ENCODE results near the gene SLC12A8.

SLC12A8 gene

GRCh38 chr3:125137358-125138033, 75.1 kb downstream of the SLC12A8 start:
- 85% methylated on average over 14 to 16 of the region's 17 CpGs for WGBS, 2 experiments (ENCODE audit: insufficient coverage in 2 of 2)
- Histone ChIP-seq H3K9me3 (ENCODE audit: control insufficient read depth, low read length) (no peaks in the 10 kb centered on the region), H3K27ac (ENCODE audit: low read depth, low read length, severe bottlenecking) (peak overlapping the region; percentile 53), H3K36me3 (ENCODE audit: control insufficient read depth, insufficient read depth, low read length) (no peaks in the 10 kb centered on the region), H3K4me3 (ENCODE audit: extremely low read depth, insufficient read depth, low read length, poor library complexity, severe bottlenecking) (no peak overlapping the region), H3K4me1 (ENCODE audit: control insufficient read depth, insufficient read depth, low read length, poor library complexity, severe bottlenecking) (peaks cover 41% of the 10 kb centered on the region)

GRCh38 chr3:125136966-125137357, 75.6 kb downstream of the SLC12A8 start:
- H3K4me3 ChIP-seq (ENCODE audit: extremely low read depth, insufficient read depth, low read length, poor library complexity, severe bottlenecking) = no peak overlapping the region
- no peaks in the 10 kb centered on the region for H3K36me3 ChIP-seq (ENCODE audit: control insufficient read depth, insufficient read depth, low read length)
- H3K9me3 ChIP-seq (ENCODE audit: control insufficient read depth, low read length) = no peaks in the 10 kb centered on the region
- peaks cover 36% of the 10 kb centered on the region for H3K4me1 ChIP-seq (ENCODE audit: control insufficient read depth, insufficient read depth, low read length, poor library complexity, severe bottlenecking)
- H3K27ac ChIP-seq (ENCODE audit: low read depth, low read length, severe bottlenecking) = no peak overlapping the region
- 73 to 87% methylated on average over 3 to 5 of the region's 7 CpGs for WGBS, 2 experiments (ENCODE audit: insufficient coverage in 2 of 2)

- no peak overlapping the region for H3K4me3 ChIP-seq (ENCODE audit: extremely low read depth, insufficient read depth, low read length, poor library complexity, severe bottlenecking)
- H3K36me3 ChIP-seq (ENCODE audit: control insufficient read depth, insufficient read depth, low read length) = no peaks in the 10 kb centered on the region
- H3K9me3 ChIP-seq (ENCODE audit: control insufficient read depth, low read length) = no peaks in the 10 kb centered on the region
- peaks cover 35% of the 10 kb centered on the region for H3K4me1 ChIP-seq (ENCODE audit: control insufficient read depth, insufficient read depth, low read length, poor library complexity, severe bottlenecking)
- 85 to 94% methylated on average over 4 of the region's 4 CpGs for WGBS, 2 experiments (ENCODE audit: insufficient coverage in 2 of 2)
- no peak overlapping the region for H3K27ac ChIP-seq (ENCODE audit: low read depth, low read length, severe bottlenecking)
Observed at GRCh38 chr3:125136515-125136914, 76.0 kb downstream of the SLC12A8 start.

- no peak overlapping the region for H3K27ac ChIP-seq (ENCODE audit: low read depth, low read length, severe bottlenecking)
- H3K4me3 ChIP-seq (ENCODE audit: extremely low read depth, insufficient read depth, low read length, poor library complexity, severe bottlenecking) = no peak overlapping the region
- no peaks in the 10 kb centered on the region for H3K36me3 ChIP-seq (ENCODE audit: control insufficient read depth, insufficient read depth, low read length)
- no peaks in the 10 kb centered on the region for H3K9me3 ChIP-seq (ENCODE audit: control insufficient read depth, low read length)
- H3K4me1 ChIP-seq (ENCODE audit: control insufficient read depth, insufficient read depth, low read length, poor library complexity, severe bottlenecking) = peaks cover 33% of the 10 kb centered on the region
- 80 to 100% methylated on average over 2 to 4 of the region's 6 CpGs for WGBS, 2 experiments (ENCODE audit: insufficient coverage in 2 of 2)
Observed at GRCh38 chr3:125134952-125135351, 77.6 kb downstream of the SLC12A8 start.

GRCh38 chr3:125132815-125133214, 79.7 kb downstream of the SLC12A8 start:
- Histone ChIP-seq H3K36me3 (ENCODE audit: control insufficient read depth, insufficient read depth, low read length) (no peaks in the 10 kb centered on the region), H3K4me1 (ENCODE audit: control insufficient read depth, insufficient read depth, low read length, poor library complexity, severe bottlenecking) (peaks cover 43% of the 10 kb centered on the region), H3K4me3 (ENCODE audit: extremely low read depth, insufficient read depth, low read length, poor library complexity, severe bottlenecking) (no peak overlapping the region), H3K9me3 (ENCODE audit: control insufficient read depth, low read length) (no peaks in the 10 kb centered on the region), H3K27ac (ENCODE audit: low read depth, low read length, severe bottlenecking) (no peak overlapping the region)
- 94 to 100% methylated on average over 2 of the region's 2 CpGs for WGBS, 2 experiments (ENCODE audit: insufficient coverage in 2 of 2)

- peaks cover 41% of the 10 kb centered on the region for H3K4me1 ChIP-seq (ENCODE audit: control insufficient read depth, insufficient read depth, low read length, poor library complexity, severe bottlenecking)
- H3K36me3 ChIP-seq (ENCODE audit: control insufficient read depth, insufficient read depth, low read length) = no peaks in the 10 kb centered on the region
- H3K4me3 ChIP-seq (ENCODE audit: extremely low read depth, insufficient read depth, low read length, poor library complexity, severe bottlenecking) = no peak overlapping the region
- H3K9me3 ChIP-seq (ENCODE audit: control insufficient read depth, low read length) = no peaks in the 10 kb centered on the region
- H3K27ac ChIP-seq (ENCODE audit: low read depth, low read length, severe bottlenecking) = peak overlapping the region; percentile 98
- WGBS, 2 experiments (ENCODE audit: insufficient coverage in 2 of 2) = 49 to 62% methylated on average over 5 to 7 of the region's 10 CpGs
Observed at GRCh38 chr3:125129512-125129997, 83.0 kb downstream of the SLC12A8 start.

GRCh38 chr3:125128861-125129501, 83.6 kb downstream of the SLC12A8 start:
- WGBS, 2 experiments (ENCODE audit: insufficient coverage in 2 of 2) = 67 to 73% methylated on average over 3 of the region's 3 CpGs
- H3K27ac ChIP-seq (ENCODE audit: low read depth, low read length, severe bottlenecking) = peak overlapping the region; percentile 98

GRCh38 chr3:125126323-125126722, 86.2 kb downstream of the SLC12A8 start:
- Histone ChIP-seq H3K4me1 (ENCODE audit: control insufficient read depth, insufficient read depth, low read length, poor library complexity, severe bottlenecking) (peaks cover 52% of the 10 kb centered on the region), H3K27ac (ENCODE audit: low read depth, low read length, severe bottlenecking) (peak overlapping the region; percentile 74), H3K4me3 (ENCODE audit: extremely low read depth, insufficient read depth, low read length, poor library complexity, severe bottlenecking) (no peak overlapping the region), H3K36me3 (ENCODE audit: control insufficient read depth, insufficient read depth, low read length) (no peaks in the 10 kb centered on the region), H3K9me3 (ENCODE audit: control insufficient read depth, low read length) (no peaks in the 10 kb centered on the region)
- WGBS, 2 experiments (ENCODE audit: insufficient coverage in 2 of 2) = 100% methylated on average over 1 of the region's 2 CpGs; no CpG with 5 or more reads in 1 of the 2 experiments

More at GRCh38 chr3:125128861-125129501, 83.6 kb downstream of the SLC12A8 start:
- no peak overlapping the region for H3K4me3 ChIP-seq (ENCODE audit: extremely low read depth, insufficient read depth, low read length, poor library complexity, severe bottlenecking)
- no peaks in the 10 kb centered on the region for H3K9me3 ChIP-seq (ENCODE audit: control insufficient read depth, low read length)
- H3K36me3 ChIP-seq (ENCODE audit: control insufficient read depth, insufficient read depth, low read length) = no peaks in the 10 kb centered on the region
- peaks cover 42% of the 10 kb centered on the region for H3K4me1 ChIP-seq (ENCODE audit: control insufficient read depth, insufficient read depth, low read length, poor library complexity, severe bottlenecking)

- no peaks in the 10 kb centered on the region for H3K36me3 ChIP-seq (ENCODE audit: control insufficient read depth, insufficient read depth, low read length)
- peaks cover 53% of the 10 kb centered on the region for H3K4me1 ChIP-seq (ENCODE audit: control insufficient read depth, insufficient read depth, low read length, poor library complexity, severe bottlenecking)
- H3K9me3 ChIP-seq (ENCODE audit: control insufficient read depth, low read length) = no peaks in the 10 kb centered on the region
- 93 to 94% methylated on average over 3 to 5 of the region's 6 CpGs for WGBS, 2 experiments (ENCODE audit: insufficient coverage in 2 of 2)
- peak overlapping the region; percentile 74 for H3K27ac ChIP-seq (ENCODE audit: low read depth, low read length, severe bottlenecking)
- H3K4me3 ChIP-seq (ENCODE audit: extremely low read depth, insufficient read depth, low read length, poor library complexity, severe bottlenecking) = no peak overlapping the region
Observed at GRCh38 chr3:125125821-125126245, 86.7 kb downstream of the SLC12A8 start.

GRCh38 chr3:125123451-125124305, 88.9 kb downstream of the SLC12A8 start:
- Histone ChIP-seq H3K4me3 (ENCODE audit: extremely low read depth, insufficient read depth, low read length, poor library complexity, severe bottlenecking) (no peak overlapping the region), H3K36me3 (ENCODE audit: control insufficient read depth, insufficient read depth, low read length) (no peaks in the 10 kb centered on the region), H3K27ac (ENCODE audit: low read depth, low read length, severe bottlenecking) (peak overlapping the region; percentile 90), H3K4me1 (ENCODE audit: control insufficient read depth, insufficient read depth, low read length, poor library complexity, severe bottlenecking) (peaks cover 53% of the 10 kb centered on the region), H3K9me3 (ENCODE audit: control insufficient read depth, low read length) (no peaks in the 10 kb centered on the region)
- WGBS, 2 experiments (ENCODE audit: insufficient coverage in 2 of 2) = 76 to 78% methylated on average over 4 to 5 of the region's 10 CpGs

Measured in mesodermal cell (in vitro differentiated cells).